ENCODE results near the gene DENND4C.

The DENND4C gene

GRCh38 chr9:19420877-19421276 is 190.4 kb downstream of the DENND4C start:
- no peak for DNase-seq
